Muscle of leg (tissue), 9 donors: ENCODE measurements around the gene FAM9C. TPM values are rescaled to one million over a fixed set of nuclear protein-coding genes. Genes with fewer than 3 reads are reported as not detected.

Experiments
- polyA plus RNA-seq, 8 donors: library from polyadenylated mRNA; unstranded; fragments of 120-200 nt; gene quantifications; one replicate each; pipeline versions ENCODE4 v1.2.1 to v1.2.3, GENCODE V29; 2013; ENCODE audit warnings: inconsistent platforms in 1 of 8, low replicate concordance in 1 of 8; ENCODE audit not compliant: insufficient read length in 8 of 8, insufficient read depth in 1 of 8
- total RNA-seq: library from RNA; stranded (reverse); fragments of 120-200 nt; gene quantifications from one replicate; pipeline ENCODE4 v1.2.4, GENCODE V29; 2013

The FAM9C gene
- total and polyA plus RNA-seq, 9 donors: 0.09 to 0.86 (median 0.32) TPM; not detected in 1

Other genes starting within 250 kb of the FAM9C start
- 0.66 TPM for gene TLR7, start 177.5 kb downstream of the FAM9C start, total RNA-seq
- gene TLR7, start 177.5 kb downstream of the FAM9C start, polyA plus RNA-seq: 1 to 10 TPM in 2 of 8 donors, under 1 TPM in 6; 0.30 to 1.6 (median 0.83) TPM
- gene TLR8, start 138.0 kb downstream of the FAM9C start, total RNA-seq: 0.44 TPM
- gene TLR8, start 138.0 kb downstream of the FAM9C start, polyA plus RNA-seq: under 1 TPM; 0.16 to 0.61 (median 0.41) TPM
- gene TMSB4X, start 69.5 kb downstream of the FAM9C start, total RNA-seq: 1,465 TPM
- gene TMSB4X, start 69.5 kb downstream of the FAM9C start, polyA plus RNA-seq: 1,000 to 10,000 TPM in 7 of 8 donors, 100 to 1,000 TPM in 1; 996 to 1,896 (median 1,272) TPM